Measurements from ENCODE around the gene PKP1.

The PKP1 gene

GRCh38 chr1:201321826-201322390, 38.6 kb downstream of the PKP1 start:
- Histone ChIP-seq H3K9me3 (ENCODE audit: insufficient read depth, low read length) (no peaks in the 10 kb centered on the region), H4K20me1 (ENCODE audit: low read depth, low read length) (no peaks in the 10 kb centered on the region), H3F3A (ENCODE audit: insufficient read depth) (no peaks in the 10 kb centered on the region), H3K4me3 (ENCODE audit: insufficient read depth, low read length, poor library complexity, severe bottlenecking) (no peak overlapping the region), H2AFZ (ENCODE audit: low read depth, low read length, severe bottlenecking) (no peak overlapping the region), H3K27me3 (ENCODE audit: low read length) (no peaks in the 10 kb centered on the region), H3K4me2 (ENCODE audit: low read depth, low read length, poor library complexity, severe bottlenecking) (no peak overlapping the region), H3K36me3 (ENCODE audit: low read length) (no peaks in the 10 kb centered on the region), H3K9ac (ENCODE audit: low read length) (no peak overlapping the region), H3K9me2 (replicated peaks; ENCODE audit: insufficient read depth, low read length) (no peaks in the 10 kb centered on the region), H3K27ac (ENCODE audit: low read depth, low read length) (no peak overlapping the region), H3K79me2 (ENCODE audit: insufficient read depth, low read length) (no peaks in the 10 kb centered on the region)
- TF ChIP-seq EZH2phosphoT487 (conservative IDR thresholded peaks at IDR 0.05; ENCODE audit: low read length) (no peak), CTCF (IDR thresholded peaks at IDR 0.05; ENCODE audit: insufficient read depth, low read length, poor library complexity, severe bottlenecking) (no peak)

GRCh38 chr1:201322653-201323510, 39.6 kb downstream of the PKP1 start:
- Histone ChIP-seq H3K79me2 (ENCODE audit: insufficient read depth, low read length) (no peaks in the 10 kb centered on the region), H2AFZ (ENCODE audit: low read depth, low read length, severe bottlenecking) (no peak overlapping the region), H3K36me3 (ENCODE audit: low read length) (no peaks in the 10 kb centered on the region), H3K9ac (ENCODE audit: low read length) (no peak overlapping the region), H3K4me2 (ENCODE audit: low read depth, low read length, poor library complexity, severe bottlenecking) (no peak overlapping the region), H3K9me2 (replicated peaks; ENCODE audit: insufficient read depth, low read length) (no peaks in the 10 kb centered on the region), H3K9me3 (ENCODE audit: insufficient read depth, low read length) (no peaks in the 10 kb centered on the region), H3K4me3 (ENCODE audit: insufficient read depth, low read length, poor library complexity, severe bottlenecking) (no peak overlapping the region), H4K20me1 (ENCODE audit: low read depth, low read length) (no peaks in the 10 kb centered on the region), H3K27me3 (ENCODE audit: low read length) (no peaks in the 10 kb centered on the region), H3K27ac (ENCODE audit: low read depth, low read length) (no peak overlapping the region), H3F3A (ENCODE audit: insufficient read depth) (no peaks in the 10 kb centered on the region)
- no peak for TF ChIP-seq CTCF (IDR thresholded peaks at IDR 0.05; ENCODE audit: insufficient read depth, low read length, poor library complexity, severe bottlenecking)
- TF ChIP-seq EZH2phosphoT487 (conservative IDR thresholded peaks at IDR 0.05; ENCODE audit: low read length): no peak

- Histone ChIP-seq H3F3A (ENCODE audit: insufficient read depth) (no peaks in the 10 kb centered on the region), H3K9me2 (replicated peaks; ENCODE audit: insufficient read depth, low read length) (no peaks in the 10 kb centered on the region), H3K4me3 (ENCODE audit: insufficient read depth, low read length, poor library complexity, severe bottlenecking) (no peak overlapping the region), H3K9me3 (ENCODE audit: insufficient read depth, low read length) (no peaks in the 10 kb centered on the region), H3K79me2 (ENCODE audit: insufficient read depth, low read length) (no peaks in the 10 kb centered on the region), H3K36me3 (ENCODE audit: low read length) (no peaks in the 10 kb centered on the region), H4K20me1 (ENCODE audit: low read depth, low read length) (no peaks in the 10 kb centered on the region), H3K27ac (ENCODE audit: low read depth, low read length) (no peak overlapping the region), H3K9ac (ENCODE audit: low read length) (no peak overlapping the region), H3K4me2 (ENCODE audit: low read depth, low read length, poor library complexity, severe bottlenecking) (no peak overlapping the region), H3K27me3 (ENCODE audit: low read length) (no peaks in the 10 kb centered on the region), H2AFZ (ENCODE audit: low read depth, low read length, severe bottlenecking) (no peak overlapping the region)
- TF ChIP-seq CTCF (IDR thresholded peaks at IDR 0.05; ENCODE audit: insufficient read depth, low read length, poor library complexity, severe bottlenecking) (no peak), EZH2phosphoT487 (conservative IDR thresholded peaks at IDR 0.05; ENCODE audit: low read length) (no peak)
Observed at GRCh38 chr1:201324306-201324705, 41.0 kb downstream of the PKP1 start.
